Right lobe of liver (tissue), 6 donors: ENCODE measurements around the gene CPE. TPM values are rescaled to one million over a fixed set of nuclear protein-coding genes. Genes with fewer than 3 reads are reported as not detected.

Experiments
- ATAC-seq, 4 donors: fragments of 200-7000 bp; cut with Tn5 transposase; one replicate each; pipeline ENCODE4 v1.9.1; 2020; ENCODE audit warnings: mild to moderate bottlenecking in 4 of 4, moderate library complexity in 4 of 4
- DNase-seq, 3 donors: peaks; one replicate each; pipeline ENCODE4 v3.0.0-alpha.2; 2020
- H3K27ac ChIP-seq, 3 donors: fragments of 200-600 bp; one replicate each; pipeline ENCODE4 v1.8.0; 2022
- H3K27me3 ChIP-seq, 2 donors: fragments of 200-600 bp; one replicate each; pipeline ENCODE4 v1.8.0; 2022
- H3K36me3 ChIP-seq, 4 donors: fragments of 200-600 bp; sonication (generic) in 1 of 4; one replicate each; pipeline versions ENCODE4 v1.5.1 to v1.8.0; 2017 to 2022; ENCODE audit warnings: control low read depth in 1 of 4
- H3K4me1 ChIP-seq, 4 donors: fragments of 200-600 bp; sonication (generic) in 1 of 4; one replicate each; pipeline versions ENCODE4 v1.5.1 to v1.8.0; 2017 to 2022; ENCODE audit warnings: control low read depth in 1 of 4
- H3K4me3 ChIP-seq, 3 donors: fragments of 200-600 bp; one replicate each; pipeline ENCODE4 v1.8.0; 2022
- H3K9me3 ChIP-seq, 4 donors: fragments of 200-600 bp; sonication (generic) in 1 of 4; one replicate each; pipeline versions ENCODE4 v1.5.1 to v1.8.0; 2017 to 2022; ENCODE audit warnings: control low read depth in 1 of 4
- CTCF ChIP-seq, 4 donors: fragments of 200-600 bp in 3 of 4; fragments of 450-650 bp in 1 of 4; IDR thresholded peaks; one replicate each; pipeline versions ENCODE4 v1.5.1 to v1.8.0; 2016 to 2022; ENCODE audit warnings: antibody characterized with exemption in 4 of 4, mild to moderate bottlenecking in 2 of 4
- POLR2A ChIP-seq: fragments of 450-650 bp; IDR thresholded peaks from one replicate; pipeline ENCODE4 v1.6.1; 2017; ENCODE audit warnings: antibody characterized with exemption, mild to moderate bottlenecking
- WGBS: methylation state at CpG from one replicate; pipeline ENCODE4 v1.1.6; 2018; ENCODE audit warnings: low coverage, low lambda C conversion rate; ENCODE audit not compliant: insufficient coverage; ENCODE audit errors: missing lambda C conversion rate; 5-methylcytosine and 5-hydroxymethylcytosine counted together
- intact Hi-C, 2 donors: fragments of 100-400 bp; cut with DNase I; formaldehyde crosslinking; loops; one replicate each; pipeline versions ENCODE4 v1.11.2 to v1.14.1; 2022
- total RNA-seq, 6 experiments: library from RNA; depleted of rRNA in 2 of 6; stranded (reverse); fragments of >200 nt in 2 of 6; fragmentation: NEBNext Ultra II Directional in 3 of 6; extraction: Animal tissue kit (Norgen Biotek cat#: 25700) in 3 of 6; gene quantifications; one replicate each; pipeline versions ENCODE4 v1.1.0 to v1.2.4, GENCODE V29; 2016 to 2023
- donor health status: DM: no; HTN: yes; CAD: no.
- donor health status: DM: no; HTN: no; CAD: no.
- donor health status: DM: no; HTN: no; CAD: no.
- donor health status: DM: no; HTN: yes; CAD: no.
- donor health status: DM: no; HTN: yes; CAD: no.

Gene CPE
- total RNA-seq, 6 experiments from 2014 or later, result 4.2 to 17.3 (median 9.4) TPM

DNA sequence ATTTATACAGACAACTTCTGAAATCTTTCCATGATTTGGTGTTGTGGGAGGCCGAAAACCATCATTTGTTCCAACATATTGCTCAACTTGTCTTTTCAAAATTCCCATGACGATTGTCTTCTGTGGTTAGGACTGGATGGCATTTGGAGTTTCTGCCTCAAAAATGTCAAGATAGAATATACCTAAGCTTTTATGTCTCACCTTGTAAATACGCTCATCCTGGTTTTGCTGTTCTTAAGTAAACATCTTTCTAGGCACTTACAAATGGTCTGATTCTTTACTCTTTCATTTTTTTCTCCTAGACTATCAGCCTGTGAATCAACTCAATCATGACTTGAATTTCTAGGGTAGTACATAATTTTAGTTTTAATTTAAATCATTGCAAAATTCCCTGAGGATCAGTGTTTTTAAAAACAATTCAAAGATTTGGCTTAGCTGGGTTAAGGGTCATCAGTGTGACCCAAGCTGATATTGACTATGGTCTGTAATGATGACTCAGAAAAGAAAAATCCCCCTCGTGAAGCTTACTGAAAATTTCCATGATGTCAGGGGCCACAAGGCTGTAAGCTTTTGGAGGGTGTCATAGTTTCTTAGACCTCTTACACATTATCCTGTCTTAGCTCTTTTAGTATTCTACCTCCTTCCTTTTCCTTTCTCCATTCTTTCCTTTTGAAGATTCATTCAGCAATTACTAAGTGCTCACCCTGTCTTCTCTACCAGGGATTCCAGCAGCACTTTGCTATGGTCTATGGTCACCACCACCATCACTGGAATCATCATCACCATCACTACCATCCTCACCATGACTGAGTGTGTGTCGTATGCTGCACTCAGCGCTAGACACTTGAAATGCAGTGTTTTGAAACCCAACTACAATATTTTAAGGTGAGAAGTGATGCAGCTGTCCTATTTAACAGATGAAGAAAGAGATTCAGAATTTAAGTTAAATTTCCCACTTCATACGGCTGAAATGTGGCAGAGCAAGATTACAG lies 124.4 kb downstream of the CPE start:
- no peaks in the 10 kb centered on the region for H3K27me3 ChIP-seq
- no peaks in the 10 kb centered on the region for H3K36me3 ChIP-seq
- no peaks in the 10 kb centered on the region for H3K9me3 ChIP-seq
- DNase-seq (no peak), ATAC-seq (peak in 1 of 4 donors; percentile 85)
- WGBS, result 65% methylated on average over 7 of the region's 7 CpGs
- peaks cover 0 to 7% (median 3%) of the 10 kb centered on the region in 4 donors for H3K4me1 ChIP-seq
- no peak overlapping the region for H3K4me3 ChIP-seq
- TF ChIP-seq CTCF (IDR thresholded peaks at IDR 0.05) (no peak), POLR2A (no peak)
- intact Hi-C loops, result no loop called here
- H3K27ac ChIP-seq, result no peak overlapping the region

- Histone ChIP-seq H3K27me3 (no peaks in the 10 kb centered on the region), H3K4me1 (peaks cover 0 to 7% (median 3%) of the 10 kb centered on the region in 4 donors), H3K4me3 (no peak overlapping the region), H3K36me3 (no peaks in the 10 kb centered on the region), H3K27ac (no peak overlapping the region), H3K9me3 (no peaks in the 10 kb centered on the region)
- ATAC-seq (no peak), DNase-seq (no peak)
- 73% methylated on average over 3 of the region's 3 CpGs for WGBS
- intact Hi-C loops, result no loop called here
- no peak for TF ChIP-seq POLR2A
These were observed 125.4 kb downstream of the CPE start for GRCh38 chr4:165504184-165504583.

- DNase-seq (no peak), ATAC-seq (peak in 3 of 4 donors; percentile 42 to 75 (median 47))
- Histone ChIP-seq H3K9me3 (no peaks in the 10 kb centered on the region), H3K4me1 (peaks cover 0 to 7% (median 3%) of the 10 kb centered on the region in 4 donors), H3K4me3 (no peak overlapping the region), H3K36me3 (no peaks in the 10 kb centered on the region), H3K27me3 (no peaks in the 10 kb centered on the region), H3K27ac (no peak overlapping the region)
- TF ChIP-seq POLR2A (no peak), CTCF (IDR thresholded peaks at IDR 0.05) (no peak)
- 30% methylated on average over 7 of the region's 7 CpGs for WGBS
- intact Hi-C loops, result no loop called here
These were observed 127.4 kb downstream of the CPE start for GRCh38 chr4:165505958-165506837.

DNA sequence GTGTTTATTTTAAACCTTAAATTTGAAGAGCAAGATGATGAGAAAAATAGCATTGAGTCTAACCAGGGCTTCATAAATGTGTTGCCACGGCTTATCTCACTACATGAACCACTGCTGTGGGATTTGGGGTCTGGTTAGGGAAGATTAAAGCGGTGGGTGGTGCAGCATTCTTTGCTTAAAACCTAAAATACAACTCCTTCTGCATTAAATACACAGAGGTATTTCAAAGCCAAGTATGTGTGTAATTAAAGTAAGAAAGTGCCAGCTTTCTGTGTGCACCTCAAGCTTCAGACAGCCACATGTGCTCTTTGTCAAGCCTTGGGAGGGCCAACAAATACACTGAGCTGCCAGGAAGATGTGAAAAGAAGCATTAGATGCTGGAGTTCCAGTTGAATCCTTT lies 128.0 kb downstream of the CPE start:
- ATAC-seq, result no peak
- no peak for TF ChIP-seq CTCF (IDR thresholded peaks at IDR 0.05)
- no peak for TF ChIP-seq POLR2A
- intact Hi-C loops, result no loop called here

More for the DNA sequence above, 128.0 kb downstream of the CPE start:
- DNase-seq, result no peak
- Histone ChIP-seq H3K4me1 (peaks cover 0 to 7% (median 3%) of the 10 kb centered on the region in 4 donors), H3K27ac (no peak overlapping the region), H3K36me3 (no peaks in the 10 kb centered on the region), H3K9me3 (no peaks in the 10 kb centered on the region), H3K4me3 (no peak overlapping the region), H3K27me3 (no peaks in the 10 kb centered on the region)
- WGBS, result 65% methylated on average over 2 of the region's 2 CpGs
